Thoracic aorta (tissue), 2 donors: ENCODE measurements around the gene ANKRD13A. TPM values are rescaled to one million over a fixed set of nuclear protein-coding genes. Genes with fewer than 3 reads are reported as not detected.

Source experiments
- ATAC-seq: fragments of 150-250 bp; one replicate; pipeline ENCODE4 v1.8.0; 2017; ENCODE audit warnings: low read depth; ENCODE audit not compliant: insufficient number of reproducible peaks, low FRiP score
- DNase-seq: peaks from one replicate; pipeline ENCODE4 v3.0.0-alpha.2; 2020; ENCODE audit warnings: low spot score
- H3K27ac ChIP-seq, 2 donors: fragments of 200-600 bp; sonication (generic); 1 replicate in 1 of 2; 2 replicates in 1 of 2; pipeline ENCODE4 v1.5.1; 2016; ENCODE audit warnings: mild to moderate bottlenecking in 2 of 2, moderate library complexity in 2 of 2
- H3K27me3 ChIP-seq: fragments of 200-600 bp; sonication (generic); replicated peaks from 2 replicates; pipeline ENCODE4 v1.6.0; 2016; ENCODE audit warnings: mild to moderate bottlenecking; ENCODE audit not compliant: insufficient read depth
- H3K36me3 ChIP-seq: fragments of 200-600 bp; sonication (generic); one replicate; pipeline ENCODE4 v1.5.1; 2016
- H3K4me1 ChIP-seq, 2 donors: fragments of 200-600 bp; sonication (generic); 1 replicate in 1 of 2; 2 replicates in 1 of 2; pipeline versions ENCODE4 v1.5.1 to v1.6.0; 2016; ENCODE audit warnings: low read depth in 2 of 2, mild to moderate bottlenecking in 1 of 2; ENCODE audit not compliant: control insufficient read depth in 1 of 2
- H3K4me3 ChIP-seq: fragments of 200-600 bp; sonication (generic); 2 replicates; pipeline ENCODE4 v1.5.1; 2016; ENCODE audit warnings: mild to moderate bottlenecking
- H3K9me3 ChIP-seq: fragments of 200-600 bp; sonication (generic); 2 replicates; pipeline ENCODE4 v1.5.1; 2016
- total RNA-seq, 2 donors: library from RNA; depleted of rRNA; stranded (reverse); fragments of >200 nt; gene quantifications; one replicate each; pipeline versions ENCODE4 v1.1.0 to v1.2.3, GENCODE V29; 2016
- TF ChIP-seq, protein P1 (sequence below): fragments of 200-600 bp; sonication (generic); IDR thresholded peaks from one replicate; pipeline ENCODE4 v1.5.1; 2019; ENCODE audit warnings: antibody characterized with exemption

Gene ANKRD13A
- total RNA-seq, 2 donors from 2014 or later = 69.1 to 83.7 TPM

GRCh38 chr12:110028323-110028722 is 29.1 kb downstream of the ANKRD13A start:
- Histone ChIP-seq H3K4me1 (peaks cover 14 to 19% of the 10 kb centered on the region in 2 donors), H3K9me3 (no peaks in the 10 kb centered on the region), H3K4me3 (no peak overlapping the region), H3K36me3 (peaks cover 32% of the 10 kb centered on the region), H3K27ac (no peak overlapping the region), H3K27me3 (no peaks in the 10 kb centered on the region)
- ATAC-seq (no peak), DNase-seq (no peak)
- TF ChIP-seq, protein P1, sequence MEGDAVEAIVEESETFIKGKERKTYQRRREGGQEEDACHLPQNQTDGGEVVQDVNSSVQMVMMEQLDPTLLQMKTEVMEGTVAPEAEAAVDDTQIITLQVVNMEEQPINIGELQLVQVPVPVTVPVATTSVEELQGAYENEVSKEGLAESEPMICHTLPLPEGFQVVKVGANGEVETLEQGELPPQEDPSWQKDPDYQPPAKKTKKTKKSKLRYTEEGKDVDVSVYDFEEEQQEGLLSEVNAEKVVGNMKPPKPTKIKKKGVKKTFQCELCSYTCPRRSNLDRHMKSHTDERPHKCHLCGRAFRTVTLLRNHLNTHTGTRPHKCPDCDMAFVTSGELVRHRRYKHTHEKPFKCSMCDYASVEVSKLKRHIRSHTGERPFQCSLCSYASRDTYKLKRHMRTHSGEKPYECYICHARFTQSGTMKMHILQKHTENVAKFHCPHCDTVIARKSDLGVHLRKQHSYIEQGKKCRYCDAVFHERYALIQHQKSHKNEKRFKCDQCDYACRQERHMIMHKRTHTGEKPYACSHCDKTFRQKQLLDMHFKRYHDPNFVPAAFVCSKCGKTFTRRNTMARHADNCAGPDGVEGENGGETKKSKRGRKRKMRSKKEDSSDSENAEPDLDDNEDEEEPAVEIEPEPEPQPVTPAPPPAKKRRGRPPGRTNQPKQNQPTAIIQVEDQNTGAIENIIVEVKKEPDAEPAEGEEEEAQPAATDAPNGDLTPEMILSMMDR = no peak

DNA sequence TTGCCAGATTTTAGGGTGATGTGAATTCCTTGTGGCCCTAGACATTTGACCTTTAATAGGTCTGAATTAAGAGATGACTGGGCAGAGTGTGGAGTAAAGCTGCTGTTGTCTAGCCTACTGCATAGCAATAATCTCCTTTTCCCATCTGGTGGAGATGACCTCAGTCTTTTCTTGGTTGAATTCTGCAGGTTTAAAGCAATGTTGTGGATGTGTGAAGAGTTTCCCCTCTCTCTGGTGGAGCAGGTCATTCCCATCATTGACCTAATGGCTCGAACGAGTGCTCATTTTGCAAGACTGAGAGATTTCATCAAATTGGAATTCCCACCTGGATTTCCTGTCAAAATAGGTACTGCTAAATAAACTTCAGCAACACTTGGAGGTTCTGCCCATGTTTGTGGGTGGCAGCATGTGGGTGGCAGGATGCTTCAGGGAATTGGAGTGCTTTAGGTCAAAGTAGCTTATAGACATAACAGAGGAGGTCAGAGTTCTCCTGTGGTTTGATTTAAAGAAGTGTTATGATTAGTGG is 30.1 kb downstream of the ANKRD13A start:
- Histone ChIP-seq H3K9me3 (no peaks in the 10 kb centered on the region), H3K4me3 (no peak overlapping the region), H3K36me3 (peaks cover 36% of the 10 kb centered on the region), H3K27me3 (no peaks in the 10 kb centered on the region), H3K4me1 (peaks cover 5 to 9% of the 10 kb centered on the region in 2 donors), H3K27ac (no peak overlapping the region)
- DNase-seq (no peak), ATAC-seq (no peak)
- TF ChIP-seq, protein P1 = no peak

DNA sequence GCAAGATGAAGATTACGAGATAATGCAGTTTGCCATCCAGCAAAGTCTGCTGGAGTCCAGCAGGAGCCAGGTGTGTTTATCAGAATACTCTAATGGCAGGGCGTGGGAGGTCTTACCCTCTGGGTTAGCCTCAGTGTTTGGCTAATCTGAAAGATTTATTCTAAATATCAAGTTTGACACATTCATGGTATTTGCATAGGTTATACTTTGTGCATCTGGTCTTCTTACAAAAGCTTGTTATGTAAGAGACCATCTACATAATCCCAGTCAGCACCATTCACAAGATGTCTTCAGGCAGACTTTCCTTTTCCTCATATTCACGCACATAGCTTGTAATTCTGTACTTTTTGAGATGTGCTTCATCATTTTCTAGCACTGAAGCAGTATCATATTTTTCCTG is 34.7 kb downstream of the ANKRD13A start:
- TF ChIP-seq, protein P1 = no peak
- peaks cover 0 to 8% of the 10 kb centered on the region in 2 donors for H3K4me1 ChIP-seq
- H3K27me3 ChIP-seq = no peaks in the 10 kb centered on the region
- ATAC-seq (no peak), DNase-seq (no peak)
- peaks cover 46% of the 10 kb centered on the region for H3K36me3 ChIP-seq
- no peaks in the 10 kb centered on the region for H3K9me3 ChIP-seq
- H3K27ac ChIP-seq = no peak overlapping the region
- H3K4me3 ChIP-seq = no peak overlapping the region

GRCh38 chr12:110035534-110036104 is 36.4 kb downstream of the ANKRD13A start:
- TF ChIP-seq, protein P1 = no peak
- H3K4me3 ChIP-seq = no peak overlapping the region
- ATAC-seq = no peak
- DNase-seq = no peak
- H3K27me3 ChIP-seq = no peaks in the 10 kb centered on the region
- peaks cover 7 to 18% of the 10 kb centered on the region in 2 donors for H3K4me1 ChIP-seq
- H3K36me3 ChIP-seq = peaks cover 33% of the 10 kb centered on the region
- no peak overlapping the region for H3K27ac ChIP-seq
- H3K9me3 ChIP-seq = no peaks in the 10 kb centered on the region

DNA sequence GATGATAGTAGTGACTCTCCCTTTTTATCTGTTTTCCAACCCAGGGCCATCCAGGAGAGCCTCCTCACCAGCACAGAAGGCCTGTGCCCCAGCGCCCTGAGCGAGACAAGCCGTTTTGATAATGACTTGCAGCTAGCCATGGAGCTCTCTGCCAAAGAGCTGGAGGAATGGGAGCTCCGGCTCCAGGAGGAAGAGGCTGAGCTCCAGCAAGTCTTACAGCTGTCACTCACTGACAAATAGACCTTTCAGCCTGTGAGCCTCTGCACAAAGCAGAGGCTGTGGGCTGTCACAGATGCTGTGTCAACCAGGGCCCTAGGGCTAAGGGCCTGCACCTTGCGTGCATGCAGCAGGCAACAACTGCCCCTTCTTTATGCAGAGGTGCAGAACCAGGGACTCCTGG is 38.1 kb downstream of the ANKRD13A start:
- Histone ChIP-seq H3K4me3 (no peak overlapping the region), H3K4me1 (peaks cover 7 to 18% of the 10 kb centered on the region in 2 donors), H3K27ac (no peak overlapping the region), H3K27me3 (no peaks in the 10 kb centered on the region), H3K9me3 (no peaks in the 10 kb centered on the region), H3K36me3 (peaks cover 26% of the 10 kb centered on the region)
- TF ChIP-seq, protein P1 = no peak
- ATAC-seq = no peak
- no peak for DNase-seq
